ENCODE data around the gene TBX6. TPM values are rescaled to one million over a fixed set of nuclear protein-coding genes. Genes with fewer than 3 reads are reported as not detected.
A peak's percentile ranks its signal among the peaks of the same experiment; 100 is the strongest.

Gene TBX6
- total RNA-seq, 4 donors from 2014 or later = 0.29 to 0.92 (median 0.67) TPM

DNA sequence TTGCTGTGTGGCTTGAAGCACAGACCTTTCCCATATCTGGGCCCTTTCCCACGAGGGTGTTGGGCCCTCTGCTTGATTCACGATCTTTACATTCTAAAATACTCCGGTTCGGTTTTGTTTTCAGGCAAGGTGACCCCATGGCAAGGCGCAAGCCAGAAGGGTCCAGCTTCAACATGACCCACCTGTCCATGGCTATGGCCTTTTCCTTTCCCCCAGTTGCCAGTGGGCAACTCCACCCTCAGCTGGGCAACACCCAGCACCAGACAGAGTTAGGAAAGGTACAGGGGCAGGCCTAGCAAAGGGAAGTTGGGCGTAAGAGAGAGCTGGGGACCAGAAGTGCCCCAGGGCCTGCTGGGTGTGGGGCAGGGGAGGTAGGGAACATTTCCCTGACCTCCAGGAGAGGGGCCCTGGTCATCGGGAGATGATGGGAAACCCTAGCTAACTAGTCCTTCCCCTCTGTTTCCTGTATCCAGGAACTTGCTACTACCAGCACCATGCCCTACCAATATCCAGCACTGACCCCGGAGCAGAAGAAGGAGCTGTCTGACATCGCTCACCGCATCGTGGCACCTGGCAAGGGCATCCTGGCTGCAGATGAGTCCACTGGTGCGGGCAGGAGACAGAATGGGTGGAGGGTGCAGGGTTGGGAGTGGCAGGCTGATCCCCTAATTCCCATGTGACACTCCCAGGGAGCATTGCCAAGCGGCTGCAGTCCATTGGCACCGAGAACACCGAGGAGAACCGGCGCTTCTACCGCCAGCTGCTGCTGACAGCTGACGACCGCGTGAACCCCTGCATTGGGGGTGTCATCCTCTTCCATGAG is 24.8 kb downstream of the TBX6 start:
- Histone ChIP-seq H3K36me3 (peaks cover 0 to 55% of the 10 kb centered on the region in 2 donors), H3K27ac (peak overlapping the region; percentile 97 to 100 (median 100)), H3K4me3 (peak overlapping the region; percentile 75 to 91 (median 85)), H3K27me3 (no peaks in the 10 kb centered on the region), H3K4me1 (peaks cover 57 to 61% of the 10 kb centered on the region in 2 donors), H3K9me3 (no peaks in the 10 kb centered on the region)
- TF ChIP-seq, protein P1, sequence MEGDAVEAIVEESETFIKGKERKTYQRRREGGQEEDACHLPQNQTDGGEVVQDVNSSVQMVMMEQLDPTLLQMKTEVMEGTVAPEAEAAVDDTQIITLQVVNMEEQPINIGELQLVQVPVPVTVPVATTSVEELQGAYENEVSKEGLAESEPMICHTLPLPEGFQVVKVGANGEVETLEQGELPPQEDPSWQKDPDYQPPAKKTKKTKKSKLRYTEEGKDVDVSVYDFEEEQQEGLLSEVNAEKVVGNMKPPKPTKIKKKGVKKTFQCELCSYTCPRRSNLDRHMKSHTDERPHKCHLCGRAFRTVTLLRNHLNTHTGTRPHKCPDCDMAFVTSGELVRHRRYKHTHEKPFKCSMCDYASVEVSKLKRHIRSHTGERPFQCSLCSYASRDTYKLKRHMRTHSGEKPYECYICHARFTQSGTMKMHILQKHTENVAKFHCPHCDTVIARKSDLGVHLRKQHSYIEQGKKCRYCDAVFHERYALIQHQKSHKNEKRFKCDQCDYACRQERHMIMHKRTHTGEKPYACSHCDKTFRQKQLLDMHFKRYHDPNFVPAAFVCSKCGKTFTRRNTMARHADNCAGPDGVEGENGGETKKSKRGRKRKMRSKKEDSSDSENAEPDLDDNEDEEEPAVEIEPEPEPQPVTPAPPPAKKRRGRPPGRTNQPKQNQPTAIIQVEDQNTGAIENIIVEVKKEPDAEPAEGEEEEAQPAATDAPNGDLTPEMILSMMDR (IDR thresholded peaks at IDR 0.05 in 4 of 5, conservative IDR thresholded peaks at IDR 0.05 in 1 of 5) = no peak
- TF ChIP-seq POLR2A (IDR thresholded peaks at IDR 0.05) = peak; percentile 45 to 54
- in situ Hi-C loops (cut with MboI; ENCODE audit: low sequenced_read_pairs in 4 of 4) (loop anchor here in 2 of 4 donors (25.0 kb wide), 2 partner anchors 295 to 345 kb away; partner anchors contain the start of genes CD2BP2 (in 1 of the 2), MYL11 (in 1 of the 2), TBC1D10B (in 1 of the 2) and ZNF771 (in 1 of the 2)), intact Hi-C loops (cut with DNase I; ENCODE audit: low total_unique reads) (loop anchor here (1.0 to 10.0 kb wide), 2 partner anchors 8 to 348 kb away; partner anchors contain the start of gene PPP4C)
- peak; percentile 57 to 83 for DNase-seq
- peak in 1 of 2 donors; percentile 2 for ATAC-seq

DNA sequence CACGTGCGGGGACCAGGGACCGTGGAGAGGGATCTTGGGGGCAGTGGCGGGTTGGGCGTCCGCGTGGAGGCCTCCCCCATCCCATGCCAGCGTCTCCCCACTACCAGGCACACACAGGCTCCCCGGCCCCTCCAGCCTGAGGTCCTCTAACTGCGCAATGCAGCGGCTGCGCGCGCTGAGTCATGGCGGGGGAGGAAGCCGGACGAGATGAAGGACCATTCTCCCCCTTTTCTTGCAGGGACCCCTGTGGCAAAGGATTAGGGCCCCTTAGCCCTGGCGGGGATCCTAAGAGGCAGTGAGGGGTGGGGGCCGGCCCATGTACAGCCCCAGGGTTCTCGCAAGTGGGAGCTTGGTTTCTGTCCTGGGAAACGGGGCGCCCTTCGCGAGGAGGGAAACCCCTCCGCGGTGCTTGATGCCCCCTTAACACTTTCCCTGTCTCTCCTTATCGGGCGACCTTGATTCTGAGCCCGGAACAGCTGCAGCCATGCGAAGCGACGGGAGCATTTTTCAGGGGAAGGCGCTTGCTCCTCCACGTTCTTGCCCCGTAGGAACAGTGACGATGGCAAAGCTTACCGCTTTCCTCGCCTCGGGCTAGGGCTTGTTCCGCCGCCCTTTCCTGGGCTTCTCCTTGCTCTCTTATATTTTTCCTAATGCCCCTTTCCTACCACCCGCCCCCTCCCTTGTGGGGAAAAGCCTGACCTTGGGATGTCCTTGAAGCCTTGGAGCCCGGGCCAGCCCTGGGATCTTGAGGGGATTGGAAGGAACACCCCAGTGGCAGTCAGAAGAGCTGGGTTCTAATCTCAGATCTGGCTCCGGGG is 25.6 kb downstream of the TBX6 start:
- no peaks in the 10 kb centered on the region for H3K27me3 ChIP-seq
- H3K4me3 ChIP-seq = peak overlapping the region; percentile 75 to 91 (median 85)
- H3K27ac ChIP-seq = peak overlapping the region; percentile 97 to 100 (median 100)
- ATAC-seq (no peak), DNase-seq (no peak)
- in situ Hi-C loops (cut with MboI; ENCODE audit: low sequenced_read_pairs in 4 of 4) = loop anchor here in 2 of 4 donors (25.0 kb wide), 2 partner anchors 296 to 346 kb away; partner anchors contain the start of genes CD2BP2 (in 1 of the 2), MYL11 (in 1 of the 2), TBC1D10B (in 1 of the 2) and ZNF771 (in 1 of the 2)
- H3K36me3 ChIP-seq = peaks cover 0 to 47% of the 10 kb centered on the region in 2 donors
- H3K4me1 ChIP-seq = peaks cover 64 to 69% of the 10 kb centered on the region in 2 donors
- no peaks in the 10 kb centered on the region for H3K9me3 ChIP-seq
- intact Hi-C loops (cut with DNase I; ENCODE audit: low total_unique reads) = loop anchor here (1.0 to 10.0 kb wide), 5 partner anchors 30 to 1527 kb away; partner anchors contain the start of genes MAPK3, NUPR1 and YPEL3
- no peak for TF ChIP-seq POLR2A (IDR thresholded peaks at IDR 0.05)
- TF ChIP-seq, protein P1 (IDR thresholded peaks at IDR 0.05 in 4 of 5, conservative IDR thresholded peaks at IDR 0.05 in 1 of 5) = no peak

DNA sequence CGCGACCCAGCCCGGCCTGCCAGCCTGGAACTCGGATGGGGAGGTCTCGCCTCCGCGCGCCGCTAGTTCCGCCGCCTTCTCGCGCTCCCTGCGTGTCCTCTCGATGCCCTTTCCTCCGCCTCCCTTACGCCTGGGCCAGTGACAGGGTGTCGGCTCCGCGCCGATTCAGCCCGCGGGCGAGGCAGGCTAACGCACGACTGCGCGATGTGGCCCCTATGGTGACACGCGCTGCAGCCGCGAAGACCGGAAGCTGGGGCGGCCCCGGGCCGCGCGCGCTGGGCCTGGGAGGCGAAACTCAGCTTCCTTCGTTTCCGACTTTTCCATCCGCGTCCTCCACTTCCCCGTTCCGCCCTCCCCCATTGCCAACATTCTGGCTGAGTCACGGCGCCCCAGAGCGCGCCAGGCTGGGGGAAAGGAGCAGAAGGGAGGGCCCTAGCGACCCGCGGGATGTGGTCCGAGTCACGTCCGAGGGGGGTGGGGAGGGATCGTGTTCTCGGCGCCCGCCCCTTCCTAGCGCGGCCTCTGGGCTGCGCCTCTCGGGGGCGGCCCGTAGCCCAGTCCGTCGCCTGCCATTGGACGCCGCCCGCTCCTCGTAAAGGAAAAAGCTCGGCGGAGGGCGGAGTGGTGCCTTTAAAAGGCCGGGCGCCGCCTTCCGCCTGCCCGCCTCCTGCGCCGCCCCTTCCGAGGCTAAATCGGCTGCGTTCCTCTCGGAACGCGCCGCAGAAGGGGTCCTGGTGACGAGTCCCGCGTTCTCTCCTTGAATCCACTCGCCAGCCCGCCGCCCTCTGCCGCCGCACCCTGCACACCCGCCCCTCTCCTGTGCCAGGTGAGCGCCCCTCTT is 26.4 kb downstream of the TBX6 start, which contains the start of gene ALDOA:
TSS of gene ALDOA (plus strand) at position 659 of the 841 bp plus-strand sequence. CDS start 1,138 bp downstream, outside the sequence.
- peak within 1 kb of the TSS; percentile 97 to 100 (median 100) for H3K27ac ChIP-seq
- peak; percentile 99 for TF ChIP-seq POLR2A (IDR thresholded peaks at IDR 0.05)
- TF ChIP-seq, protein P1 (IDR thresholded peaks at IDR 0.05 in 4 of 5, conservative IDR thresholded peaks at IDR 0.05 in 1 of 5) = peak in 1 of 5 experiments; percentile 8
- intact Hi-C loops (cut with DNase I; ENCODE audit: low total_unique reads) (loop anchor here (1.0 to 10.0 kb wide), 5 partner anchors 31 to 1527 kb away; partner anchors contain the start of genes MAPK3, NUPR1 and YPEL3), in situ Hi-C loops (cut with MboI; ENCODE audit: low sequenced_read_pairs in 4 of 4) (loop anchor here in 2 of 4 donors (25.0 kb wide), 2 partner anchors 297 to 347 kb away; partner anchors contain the start of genes CD2BP2 (in 1 of the 2), MYL11 (in 1 of the 2), TBC1D10B (in 1 of the 2) and ZNF771 (in 1 of the 2))
- peaks cover 0 to 38% of the 10 kb centered on the region in 2 donors for H3K36me3 ChIP-seq
- H3K9me3 ChIP-seq = no peaks in the 10 kb centered on the region
- H3K4me1 ChIP-seq = peaks cover 70 to 76% of the 10 kb centered on the region in 2 donors
- DNase-seq (peak; percentile 97 to 98), ATAC-seq (peak; percentile 56 to 67)
- peak within 1 kb of the TSS; percentile 75 to 91 (median 85) for H3K4me3 ChIP-seq
- no peaks in the 10 kb centered on the region for H3K27me3 ChIP-seq
